GM06990 (cell line): ENCODE results near the gene TNFSF8.

Experiments
- DNase-seq: peaks from one replicate; pipeline ENCODE4 v3.0.0-alpha.2; 2011; ENCODE audit not compliant: insufficient read length; ENCODE audit errors: extremely low read depth
- H3K27me3 ChIP-seq: replicated peaks from 2 replicates; pipeline ENCODE4 v1.6.0; 2011; ENCODE audit warnings: low read length; ENCODE audit not compliant: control insufficient read depth, insufficient read depth
- H3K36me3 ChIP-seq: 2 replicates; pipeline ENCODE4 v1.5.1; 2011; ENCODE audit warnings: low read length; ENCODE audit not compliant: control insufficient read depth, insufficient read depth
- H3K4me3 ChIP-seq: replicated peaks from 2 replicates; pipeline ENCODE4 v1.5.1; 2011; ENCODE audit warnings: low read depth, mild to moderate bottlenecking, control low read depth, low read length
- CTCF ChIP-seq: IDR thresholded peaks from 2 replicates; pipeline ENCODE4 v1.5.1; 2011; ENCODE audit warnings: low read length, control low read depth, mild to moderate bottlenecking, inconsistent platforms; ENCODE audit not compliant: insufficient read depth, poor library complexity, severe bottlenecking

Gene TNFSF8

GRCh38 chr9:114965564-114965963 is 35.2 kb upstream of the TNFSF8 start:
- no peak for TF ChIP-seq CTCF
- no peaks in the 10 kb centered on the region for H3K27me3 ChIP-seq
- no peaks in the 10 kb centered on the region for H3K36me3 ChIP-seq
- H3K4me3 ChIP-seq: no peak overlapping the region
- DNase-seq: no peak

- TF ChIP-seq CTCF: no peak
These were observed 32.4 kb upstream of the TNFSF8 start for GRCh38 chr9:114962809-114963208.

GRCh38 chr9:114960276-114960675 is 29.9 kb upstream of the TNFSF8 start:
- Histone ChIP-seq H3K36me3 (no peaks in the 10 kb centered on the region), H3K27me3 (no peaks in the 10 kb centered on the region), H3K4me3 (no peak overlapping the region)
- DNase-seq: no peak
- TF ChIP-seq CTCF: no peak

More at GRCh38 chr9:114962809-114963208, 32.4 kb upstream of the TNFSF8 start:
- Histone ChIP-seq H3K27me3 (no peaks in the 10 kb centered on the region), H3K36me3 (no peaks in the 10 kb centered on the region), H3K4me3 (no peak overlapping the region)
- no peak for DNase-seq

- Histone ChIP-seq H3K36me3 (no peaks in the 10 kb centered on the region), H3K4me3 (no peak overlapping the region), H3K27me3 (no peaks in the 10 kb centered on the region)
- no peak for TF ChIP-seq CTCF
- DNase-seq: no peak
These were observed 28.4 kb upstream of the TNFSF8 start for GRCh38 chr9:114958844-114959235.

- H3K36me3 ChIP-seq: no peaks in the 10 kb centered on the region
- H3K27me3 ChIP-seq: 0 out of 2 replicates have a peak, but pooled peaks cover under 1% of the 10 kb centered on the region
- H3K4me3 ChIP-seq: no peak overlapping the region
- DNase-seq: no peak
- no peak for TF ChIP-seq CTCF
These were observed 27.8 kb upstream of the TNFSF8 start for GRCh38 chr9:114958021-114958843.
